Natural killer cell (primary cell): ENCODE data around the gene SLC30A2. TPM values are rescaled to one million over a fixed set of nuclear protein-coding genes. Genes with fewer than 3 reads are reported as not detected.

Experiments
- ATAC-seq, 3 donors: fragments of 150-1000 bp in 2 of 3; fragments of 200-7000 bp in 1 of 3; cut with Tn5 transposase; 1 replicate in 1 of 3; 2 replicates in 2 of 3; pipeline ENCODE4 v1.10.0; 2021; ENCODE audit warnings: mild to moderate bottlenecking in 2 of 3, moderate library complexity in 2 of 3
- DNase-seq, 2 donors: peaks; one replicate each; pipeline versions ENCODE4 v3.0.0 to v3.0.0-alpha.2; 2013 to 2021; ENCODE audit warnings: mixed read lengths in 1 of 2
- H3K27ac ChIP-seq: one replicate; pipeline ENCODE4 v1.5.1; 2013; ENCODE audit warnings: mild to moderate bottlenecking, low read length
- H3K27me3 ChIP-seq: one replicate; pipeline ENCODE4 v1.6.1; 2013; ENCODE audit warnings: low read length; ENCODE audit not compliant: control insufficient read depth, insufficient read depth
- H3K36me3 ChIP-seq: one replicate; pipeline ENCODE4 v1.6.1; 2013; ENCODE audit warnings: low read length; ENCODE audit not compliant: control insufficient read depth, insufficient read depth
- H3K4me1 ChIP-seq: one replicate; pipeline ENCODE4 v1.6.1; 2013; ENCODE audit warnings: low read length; ENCODE audit not compliant: control insufficient read depth, insufficient read depth
- H3K4me3 ChIP-seq: one replicate; pipeline ENCODE4 v1.5.1; 2013; ENCODE audit warnings: low read length
- H3K9me3 ChIP-seq: one replicate; pipeline ENCODE4 v1.6.1; 2013; ENCODE audit warnings: low read length; ENCODE audit not compliant: control insufficient read depth, insufficient read depth
- H3K27ac Mint-ChIP-seq, 2 donors: one replicate each; pipeline ENCODE4 v1.8.0; 2022; ENCODE audit warnings: mild to moderate bottlenecking in 2 of 2, mixed read lengths in 2 of 2, moderate library complexity in 1 of 2
- H3K27me3 Mint-ChIP-seq, 2 donors: one replicate each; pipeline ENCODE4 v1.8.0; 2022; ENCODE audit warnings: low read depth in 2 of 2, mixed read lengths in 2 of 2
- H3K36me3 Mint-ChIP-seq: one replicate; pipeline ENCODE4 v1.8.0; 2022; ENCODE audit warnings: mixed read lengths
- H3K4me1 Mint-ChIP-seq, 2 donors: one replicate each; pipeline ENCODE4 v1.8.0; 2022; ENCODE audit warnings: mixed read lengths in 2 of 2
- H3K4me3 Mint-ChIP-seq: one replicate; pipeline ENCODE4 v1.8.0; 2022; ENCODE audit warnings: mild to moderate bottlenecking, moderate library complexity, mixed read lengths
- H3K9me3 Mint-ChIP-seq, 2 donors: one replicate each; pipeline ENCODE4 v1.8.0; 2022; ENCODE audit warnings: mixed read lengths in 2 of 2
- CTCF ChIP-seq: fragments of 200-600 bp; IDR thresholded peaks from one replicate; pipeline ENCODE4 v1.8.0; 2022; ENCODE audit warnings: antibody characterized with exemption
- WGBS: methylation state at CpG from one replicate; pipeline ENCODE4 v1.1.7; 2013; ENCODE audit warnings: missing lambda C conversion rate; ENCODE audit not compliant: insufficient coverage; 5-methylcytosine and 5-hydroxymethylcytosine counted together
- intact Hi-C: fragments of 100-400 bp; cut with micrococcal nuclease; formaldehyde crosslinking; loops from one replicate; pipeline ENCODE4 v1.14.2; 2022
- total RNA-seq, 4 donors: library from RNA; stranded (reverse); fragments of 120-200 nt in 1 of 4; gene quantifications; one replicate each; pipeline versions ENCODE4 v1.2.3 to v1.2.4, GENCODE V29; 2013 to 2022

The SLC30A2 gene
- total RNA-seq, 3 donors from 2014 or later (not counting 1 experiment from before 2014, with no cell fraction given): not detected

DNA sequence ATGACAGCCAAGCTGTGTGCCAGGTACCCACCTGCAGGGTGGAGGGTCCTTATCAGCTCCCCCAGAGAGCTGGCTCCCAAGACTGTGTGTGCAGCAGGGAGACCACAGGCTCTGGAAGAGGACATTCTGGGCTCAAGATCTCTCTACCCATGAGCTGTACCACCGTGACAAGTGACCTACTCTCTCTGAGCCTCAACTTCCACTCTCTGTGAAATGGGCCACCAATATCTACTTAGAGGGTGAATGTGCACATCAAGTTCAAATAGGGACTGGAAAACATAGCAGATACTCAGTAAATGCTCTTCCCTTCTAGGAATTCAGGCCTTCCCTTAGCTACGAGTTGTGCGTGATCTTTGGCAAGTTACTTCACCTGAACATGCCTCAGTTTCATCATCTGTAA, 1.5 kb downstream of the SLC30A2 start:
- Mint-ChIP-seq H3K27me3 (peaks cover 30 to 32% of the 10 kb centered on the region in 2 donors), H3K27ac (no peak overlapping the region), H3K36me3 (no peaks in the 10 kb centered on the region), H3K4me1 (no peaks in the 10 kb centered on the region), H3K9me3 (no peaks in the 10 kb centered on the region), H3K4me3 (no peak overlapping the region)
- Histone ChIP-seq H3K4me3 (no peak overlapping the region), H3K4me1 (no peaks in the 10 kb centered on the region), H3K27ac (no peak overlapping the region), H3K9me3 (no peaks in the 10 kb centered on the region), H3K27me3 (peaks cover 23% of the 10 kb centered on the region), H3K36me3 (no peaks in the 10 kb centered on the region)
- no peak for DNase-seq
- no peak for TF ChIP-seq CTCF
- intact Hi-C loops: no loop called here
- no peak for ATAC-seq
- WGBS: 83% methylated on average over 3 of the region's 3 CpGs

GRCh38 chr1:26043765-26044164, 2.2 kb downstream of the SLC30A2 start:
- intact Hi-C loops: no loop called here
- peaks cover 23% of the 10 kb centered on the region for H3K27me3 ChIP-seq
- WGBS: 82% methylated on average over 2 of the region's 2 CpGs

GRCh38 chr1:26041978-26042377, 3.9 kb downstream of the SLC30A2 start:
- peaks cover 19% of the 10 kb centered on the region for H3K27me3 ChIP-seq
- H3K9me3 ChIP-seq: no peaks in the 10 kb centered on the region
- H3K4me1 ChIP-seq: no peaks in the 10 kb centered on the region
- 63% methylated on average over 4 of the region's 4 CpGs for WGBS
- no peak overlapping the region for H3K4me3 Mint-ChIP-seq
- no peaks in the 10 kb centered on the region for H3K36me3 ChIP-seq
- H3K4me1 Mint-ChIP-seq: no peaks in the 10 kb centered on the region
- H3K27me3 Mint-ChIP-seq: peaks cover 18 to 19% of the 10 kb centered on the region in 2 donors
- no peak overlapping the region for H3K27ac ChIP-seq
- H3K36me3 Mint-ChIP-seq: no peaks in the 10 kb centered on the region
- no peak overlapping the region for H3K27ac Mint-ChIP-seq
- no peak for ATAC-seq
- TF ChIP-seq CTCF: no peak
- H3K4me3 ChIP-seq: no peak overlapping the region
- no peaks in the 10 kb centered on the region for H3K9me3 Mint-ChIP-seq
- intact Hi-C loops: no loop called here
- DNase-seq: no peak

More at GRCh38 chr1:26043765-26044164, 2.2 kb downstream of the SLC30A2 start:
- no peak overlapping the region for H3K27ac Mint-ChIP-seq
- Histone ChIP-seq H3K27ac (no peak overlapping the region), H3K36me3 (no peaks in the 10 kb centered on the region), H3K4me3 (no peak overlapping the region), H3K4me1 (no peaks in the 10 kb centered on the region), H3K9me3 (no peaks in the 10 kb centered on the region)
- ATAC-seq: no peak
- no peak for DNase-seq
- H3K9me3 Mint-ChIP-seq: no peaks in the 10 kb centered on the region
- peaks cover 25 to 26% of the 10 kb centered on the region in 2 donors for H3K27me3 Mint-ChIP-seq
- no peak overlapping the region for H3K4me3 Mint-ChIP-seq
- no peak for TF ChIP-seq CTCF
- no peaks in the 10 kb centered on the region for H3K4me1 Mint-ChIP-seq
- no peaks in the 10 kb centered on the region for H3K36me3 Mint-ChIP-seq

DNA sequence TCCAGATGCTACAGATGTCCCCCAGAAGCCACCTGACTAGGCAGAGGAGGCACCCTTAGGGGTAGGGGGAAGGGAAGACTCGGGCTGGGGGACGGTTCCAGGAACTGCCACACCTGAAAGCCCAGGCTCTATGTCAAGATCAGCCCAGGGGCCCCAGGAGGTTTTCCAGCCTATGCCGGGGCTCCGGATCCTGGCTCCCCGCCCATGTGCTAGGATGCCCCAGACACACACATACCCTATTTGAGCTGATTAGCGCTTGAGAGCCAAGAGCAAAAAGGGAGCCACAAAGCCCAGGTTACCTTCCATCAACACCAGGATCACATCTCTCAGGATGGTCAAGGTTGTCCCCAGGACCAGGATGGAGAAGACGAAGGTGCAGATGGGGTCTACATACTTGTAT, 4.5 kb downstream of the SLC30A2 start:
- TF ChIP-seq CTCF: no peak
- no peak overlapping the region for H3K4me3 ChIP-seq
- no peak overlapping the region for H3K27ac ChIP-seq
- no peaks in the 10 kb centered on the region for H3K9me3 Mint-ChIP-seq
- no peaks in the 10 kb centered on the region for H3K9me3 ChIP-seq
- H3K27ac Mint-ChIP-seq: no peak overlapping the region
- DNase-seq (no peak), ATAC-seq (no peak)
- no peak overlapping the region for H3K4me3 Mint-ChIP-seq
- no peaks in the 10 kb centered on the region for H3K36me3 ChIP-seq
- H3K27me3 ChIP-seq: peaks cover 14% of the 10 kb centered on the region
- H3K4me1 Mint-ChIP-seq: no peaks in the 10 kb centered on the region
- H3K36me3 Mint-ChIP-seq: no peaks in the 10 kb centered on the region
- intact Hi-C loops: no loop called here
- peaks cover under 1% of the 10 kb centered on the region for H3K4me1 ChIP-seq
- 89% methylated on average over 7 of the region's 7 CpGs for WGBS
- peaks cover 18 to 19% of the 10 kb centered on the region in 2 donors for H3K27me3 Mint-ChIP-seq
